Osteoblast (primary cell): ENCODE results near the gene BARHL1. TPM values are rescaled to one million over a fixed set of nuclear protein-coding genes. Genes with fewer than 3 reads are reported as not detected.

ENCODE experiments used
- DNase-seq: peaks from one replicate; pipeline ENCODE4 v3.0.0; 2011; ENCODE audit warnings: low spot score, mixed read lengths; ENCODE audit not compliant: insufficient read length; ENCODE audit errors: missing footprints
- H2AFZ ChIP-seq: 2 replicates; pipeline ENCODE4 v1.6.0; 2011; ENCODE audit warnings: mild to moderate bottlenecking, low read length
- H3K27ac ChIP-seq: 2 replicates; pipeline ENCODE4 v1.5.1; 2011; ENCODE audit warnings: mild to moderate bottlenecking, low read depth, low read length, moderate library complexity
- H3K27me3 ChIP-seq: 2 replicates; pipeline ENCODE4 v1.6.0; 2012; ENCODE audit warnings: mild to moderate bottlenecking, control low read depth, inconsistent platforms, low read length, moderate library complexity; ENCODE audit not compliant: insufficient read depth
- H3K36me3 ChIP-seq: 2 replicates; pipeline ENCODE4 v1.5.1; 2011; ENCODE audit warnings: mild to moderate bottlenecking, low read length, control low read depth, moderate library complexity; ENCODE audit not compliant: insufficient read depth
- H3K4me1 ChIP-seq: 2 replicates; pipeline ENCODE4 v1.5.1; 2011; ENCODE audit warnings: mild to moderate bottlenecking, low read length, control low read depth, moderate library complexity; ENCODE audit not compliant: insufficient read depth
- H3K4me2 ChIP-seq: 2 replicates; pipeline ENCODE4 v1.6.0; 2011; ENCODE audit warnings: mild to moderate bottlenecking, low read length; ENCODE audit not compliant: insufficient read depth
- H3K4me3 ChIP-seq: fragments of 200-600 bp; sonication (generic); 3 replicates; pipeline ENCODE4 v1.5.1; 2012; ENCODE audit warnings: mild to moderate bottlenecking, low read length, inconsistent platforms; ENCODE audit not compliant: insufficient read depth
- H3K79me2 ChIP-seq: 2 replicates; pipeline ENCODE4 v1.6.0; 2012; ENCODE audit warnings: mild to moderate bottlenecking, low read length, control low read depth, inconsistent platforms; ENCODE audit not compliant: insufficient read depth
- H3K9me3 ChIP-seq: 2 replicates; pipeline ENCODE4 v1.5.1; 2011; ENCODE audit warnings: low read depth, low read length, control low read depth
- H4K20me1 ChIP-seq: 2 replicates; pipeline ENCODE4 v1.6.0; 2012; ENCODE audit warnings: mild to moderate bottlenecking, low read length, control low read depth; ENCODE audit not compliant: insufficient read depth
- total RNA-seq: library from RNA; depleted of rRNA; stranded (reverse); fragments of >200 nt; gene quantifications from 2 replicates; pipeline ENCODE4 v1.2.3, GENCODE V29; 2012
- TF ChIP-seq, protein P1 (sequence below): IDR thresholded peaks from 2 replicates; pipeline ENCODE4 v1.5.1; 2011; ENCODE audit warnings: mild to moderate bottlenecking, low read depth, low read length, moderate library complexity; ENCODE audit errors: extremely low read depth

The BARHL1 gene
- total RNA-seq, 1 donor: not detected

DNA sequence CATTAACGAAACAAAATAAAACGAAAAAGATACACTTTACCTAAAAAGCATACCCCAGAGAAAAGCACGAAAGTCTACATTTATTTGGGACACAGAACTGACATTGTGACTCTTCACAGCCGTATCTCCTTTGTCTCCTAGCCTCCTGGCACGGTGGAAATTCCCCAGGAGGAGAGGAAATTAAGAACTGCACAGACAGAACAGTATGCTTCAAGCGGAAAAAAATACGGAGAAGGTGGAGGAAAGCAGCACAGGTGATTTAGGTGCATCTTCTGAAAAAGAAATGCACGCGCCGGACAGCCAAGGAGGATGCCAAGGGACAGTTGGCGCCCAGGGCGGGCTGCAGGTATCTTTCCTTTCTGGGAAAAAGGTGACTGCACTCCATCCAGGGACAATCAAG, 55.4 kb downstream of the BARHL1 start:
- H3K4me2 ChIP-seq: no peak overlapping the region
- no peaks in the 10 kb centered on the region for H3K79me2 ChIP-seq
- H3K4me1 ChIP-seq: peaks cover 7% of the 10 kb centered on the region

DNA sequence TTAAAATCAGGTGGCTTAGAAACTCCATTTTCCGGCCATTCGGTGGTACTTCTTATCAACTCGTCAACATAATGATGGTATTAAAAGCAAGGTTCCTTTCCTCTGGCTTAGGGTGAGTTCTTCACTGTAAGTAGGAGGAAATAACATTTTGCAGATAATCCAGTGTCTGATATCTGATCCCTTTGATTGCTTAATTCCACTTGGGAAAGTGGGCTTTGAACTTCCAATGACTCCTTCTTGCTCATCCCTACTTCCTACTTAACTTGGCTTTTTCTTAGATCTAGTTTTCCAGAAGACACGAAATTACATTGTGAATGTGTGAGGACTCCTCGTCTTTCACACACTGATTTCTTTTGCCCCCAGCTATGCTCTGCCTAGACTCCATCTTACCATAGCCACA, 55.8 kb downstream of the BARHL1 start:
- Histone ChIP-seq H3K9me3 (no peaks in the 10 kb centered on the region), H2AFZ (no peak overlapping the region), H3K27ac (no peak overlapping the region), H3K4me3 (no peak overlapping the region), H3K4me2 (peak overlapping the region; percentile 3), H3K4me1 (peaks cover 7% of the 10 kb centered on the region), H3K27me3 (no peaks in the 10 kb centered on the region), H3K36me3 (peaks cover 40% of the 10 kb centered on the region), H3K79me2 (no peaks in the 10 kb centered on the region), H4K20me1 (peaks cover 12% of the 10 kb centered on the region)
- DNase-seq: no peak
- TF ChIP-seq, protein P1, sequence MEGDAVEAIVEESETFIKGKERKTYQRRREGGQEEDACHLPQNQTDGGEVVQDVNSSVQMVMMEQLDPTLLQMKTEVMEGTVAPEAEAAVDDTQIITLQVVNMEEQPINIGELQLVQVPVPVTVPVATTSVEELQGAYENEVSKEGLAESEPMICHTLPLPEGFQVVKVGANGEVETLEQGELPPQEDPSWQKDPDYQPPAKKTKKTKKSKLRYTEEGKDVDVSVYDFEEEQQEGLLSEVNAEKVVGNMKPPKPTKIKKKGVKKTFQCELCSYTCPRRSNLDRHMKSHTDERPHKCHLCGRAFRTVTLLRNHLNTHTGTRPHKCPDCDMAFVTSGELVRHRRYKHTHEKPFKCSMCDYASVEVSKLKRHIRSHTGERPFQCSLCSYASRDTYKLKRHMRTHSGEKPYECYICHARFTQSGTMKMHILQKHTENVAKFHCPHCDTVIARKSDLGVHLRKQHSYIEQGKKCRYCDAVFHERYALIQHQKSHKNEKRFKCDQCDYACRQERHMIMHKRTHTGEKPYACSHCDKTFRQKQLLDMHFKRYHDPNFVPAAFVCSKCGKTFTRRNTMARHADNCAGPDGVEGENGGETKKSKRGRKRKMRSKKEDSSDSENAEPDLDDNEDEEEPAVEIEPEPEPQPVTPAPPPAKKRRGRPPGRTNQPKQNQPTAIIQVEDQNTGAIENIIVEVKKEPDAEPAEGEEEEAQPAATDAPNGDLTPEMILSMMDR: no peak

More for the DNA sequence above, 55.4 kb downstream of the BARHL1 start:
- H3K9me3 ChIP-seq: no peaks in the 10 kb centered on the region
- peaks cover 12% of the 10 kb centered on the region for H4K20me1 ChIP-seq
- TF ChIP-seq, protein P1: no peak
- peaks cover 37% of the 10 kb centered on the region for H3K36me3 ChIP-seq
- H2AFZ ChIP-seq: no peak overlapping the region
- no peak overlapping the region for H3K4me3 ChIP-seq
- no peaks in the 10 kb centered on the region for H3K27me3 ChIP-seq
- H3K27ac ChIP-seq: no peak overlapping the region
- DNase-seq: no peak

DNA sequence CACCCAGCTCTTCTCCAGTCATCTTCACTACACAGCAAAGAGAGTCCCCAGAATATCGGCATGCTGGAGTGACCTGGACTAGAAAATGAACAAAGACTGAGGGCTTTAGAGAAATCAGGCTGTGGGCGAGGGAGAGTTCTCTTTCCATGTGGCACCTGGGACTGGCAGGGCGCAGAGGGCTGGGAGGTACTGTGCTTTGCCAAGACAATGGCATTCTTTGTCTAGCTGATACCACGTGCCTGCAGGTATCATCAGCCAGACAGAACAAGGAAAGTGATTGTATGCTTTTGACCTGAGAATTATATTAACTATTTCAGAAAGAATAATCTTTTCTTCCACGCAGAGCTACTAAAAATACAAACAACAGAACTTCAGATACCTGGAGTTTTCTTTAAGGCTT, 56.9 kb downstream of the BARHL1 start:
- H3K9me3 ChIP-seq: no peaks in the 10 kb centered on the region
- H2AFZ ChIP-seq: no peak overlapping the region
- DNase-seq: no peak
- H3K4me3 ChIP-seq: no peak overlapping the region
- no peak overlapping the region for H3K27ac ChIP-seq
- no peaks in the 10 kb centered on the region for H3K79me2 ChIP-seq
- peaks cover 7% of the 10 kb centered on the region for H3K4me1 ChIP-seq
- no peak overlapping the region for H3K4me2 ChIP-seq
- TF ChIP-seq, protein P1: no peak
- peaks cover 12% of the 10 kb centered on the region for H4K20me1 ChIP-seq
- no peaks in the 10 kb centered on the region for H3K27me3 ChIP-seq
- peaks cover 51% of the 10 kb centered on the region for H3K36me3 ChIP-seq

Other genes starting within 250 kb of the BARHL1 start
- gene SETX, start 227.6 kb upstream of the BARHL1 start, total RNA-seq: 85.7 and 89.0 TPM in 2 replicates
- 8.0 and 8.3 TPM in 2 replicates for gene TTF1, start 175.8 kb upstream of the BARHL1 start, total RNA-seq
- 0.29 and 0.36 TPM in 2 replicates for gene CFAP77, start 172.4 kb upstream of the BARHL1 start, total RNA-seq
- 10.9 and 11.6 TPM in 2 replicates for gene DDX31, start 87.4 kb downstream of the BARHL1 start, total RNA-seq
- 18.0 and 21.7 TPM in 2 replicates for gene GTF3C4, start 87.9 kb downstream of the BARHL1 start, total RNA-seq